Erythroblast (primary cell): ENCODE results near the gene MFAP4.

Experiments used
- GATA1 ChIP-seq: IDR thresholded peaks from 2 replicates; pipeline ENCODE4 v1.6.1; 2011; ENCODE audit warnings: low read depth, mild to moderate bottlenecking, control low read depth, low read length, moderate library complexity
- POLR2A ChIP-seq: IDR thresholded peaks from 2 replicates; pipeline ENCODE4 v1.6.1; 2011; ENCODE audit warnings: mild to moderate bottlenecking, low read length

- TF ChIP-seq POLR2A (no peak), GATA1 (no peak)
Measured at GRCh38 chr17:19376811-19377210, 10.2 kb downstream of the MFAP4 start.
